Stimulated activated CD8-positive, alpha-beta memory T cell treated with anti-CD3 and anti-CD28 coated beads, Interleukin-15, amount 100 ng/mL, for 24 hours (primary cell): Measurements from ENCODE around the gene SKIC2.

Source experiments
- DNase-seq: peaks from one replicate; pipeline ENCODE4 v3.0.0-alpha.2; 2020; ENCODE audit warnings: low read depth

The SKIC2 gene

GRCh38 chr6:31945507-31946369, 13.2 kb upstream of the SKIC2 start, which contains the start of gene CFB:
TSS of gene CFB (plus strand) at chr6:31946095. CDS start at chr6:31946222, 127 bp downstream.
- DNase-seq, result no peak

DNA sequence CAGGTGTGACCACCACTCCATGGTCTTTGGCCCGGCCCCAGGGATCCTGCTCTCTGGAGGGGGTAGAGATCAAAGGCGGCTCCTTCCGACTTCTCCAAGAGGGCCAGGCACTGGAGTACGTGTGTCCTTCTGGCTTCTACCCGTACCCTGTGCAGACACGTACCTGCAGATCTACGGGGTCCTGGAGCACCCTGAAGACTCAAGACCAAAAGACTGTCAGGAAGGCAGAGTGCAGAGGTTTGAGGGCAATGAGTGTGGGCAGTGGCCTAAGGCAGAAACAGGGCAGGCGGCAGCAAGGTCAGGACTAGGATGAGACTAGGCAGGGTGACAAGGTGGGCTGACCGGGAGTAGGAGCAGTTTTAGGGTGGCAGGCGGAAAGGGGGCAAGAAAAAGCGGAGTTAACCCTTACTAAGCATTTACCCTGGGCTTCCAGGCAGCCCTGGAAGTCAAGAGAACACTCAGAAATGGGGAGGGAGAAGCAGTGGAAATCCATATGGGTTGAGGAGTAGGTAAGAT, 12.5 kb upstream of the SKIC2 start:
- DNase-seq, result no peak

DNA sequence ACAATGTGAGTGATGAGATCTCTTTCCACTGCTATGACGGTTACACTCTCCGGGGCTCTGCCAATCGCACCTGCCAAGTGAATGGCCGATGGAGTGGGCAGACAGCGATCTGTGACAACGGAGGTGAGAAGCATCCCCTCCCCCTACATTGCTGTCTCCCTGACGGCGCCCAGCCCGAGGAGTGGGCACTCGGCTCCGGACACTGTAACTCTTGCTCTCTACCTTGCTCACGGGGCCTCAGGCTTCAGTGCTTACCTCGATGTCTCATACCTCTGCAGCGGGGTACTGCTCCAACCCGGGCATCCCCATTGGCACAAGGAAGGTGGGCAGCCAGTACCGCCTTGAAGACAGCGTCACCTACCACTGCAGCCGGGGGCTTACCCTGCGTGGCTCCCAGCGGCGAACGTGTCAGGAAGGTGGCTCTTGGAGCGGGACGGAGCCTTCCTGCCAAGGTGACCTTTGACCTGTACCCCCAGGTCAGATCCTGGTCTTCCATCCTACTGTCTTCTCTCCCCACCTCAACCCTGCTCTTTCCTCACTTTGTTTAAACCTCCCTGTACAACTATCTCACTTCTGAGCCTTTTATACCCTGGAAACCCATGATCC, 11.8 kb upstream of the SKIC2 start:
- no peak for DNase-seq

DNA sequence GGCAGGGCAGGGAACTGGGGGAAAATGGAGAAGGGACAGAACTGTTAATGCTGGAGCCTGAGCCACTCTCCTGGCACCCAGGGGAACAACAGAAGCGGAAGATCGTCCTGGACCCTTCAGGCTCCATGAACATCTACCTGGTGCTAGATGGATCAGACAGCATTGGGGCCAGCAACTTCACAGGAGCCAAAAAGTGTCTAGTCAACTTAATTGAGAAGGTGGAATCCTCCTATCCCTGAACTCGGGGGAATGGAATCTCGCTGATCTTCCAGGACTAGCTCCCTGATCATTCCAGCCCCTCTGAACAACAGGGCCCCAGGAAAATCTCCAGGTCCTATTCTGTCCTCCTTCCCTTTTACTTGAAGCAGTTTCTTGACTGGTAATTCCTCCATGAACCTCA, 11.1 kb upstream of the SKIC2 start:
- no peak for DNase-seq

DNA sequence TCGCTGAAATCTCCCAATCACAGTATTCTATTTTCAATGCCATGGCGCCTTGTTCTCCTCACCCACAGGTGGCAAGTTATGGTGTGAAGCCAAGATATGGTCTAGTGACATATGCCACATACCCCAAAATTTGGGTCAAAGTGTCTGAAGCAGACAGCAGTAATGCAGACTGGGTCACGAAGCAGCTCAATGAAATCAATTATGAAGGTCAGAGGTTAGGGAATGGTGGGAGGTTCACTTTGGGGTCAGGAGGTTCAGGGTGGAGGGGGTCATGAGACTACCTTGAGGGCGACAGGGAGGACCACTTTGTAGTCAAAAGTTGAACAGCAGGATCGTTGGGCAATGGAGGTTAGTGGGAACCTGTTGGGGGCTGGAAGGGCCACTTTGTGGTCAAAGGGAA, 10.7 kb upstream of the SKIC2 start:
- no peak for DNase-seq

DNA sequence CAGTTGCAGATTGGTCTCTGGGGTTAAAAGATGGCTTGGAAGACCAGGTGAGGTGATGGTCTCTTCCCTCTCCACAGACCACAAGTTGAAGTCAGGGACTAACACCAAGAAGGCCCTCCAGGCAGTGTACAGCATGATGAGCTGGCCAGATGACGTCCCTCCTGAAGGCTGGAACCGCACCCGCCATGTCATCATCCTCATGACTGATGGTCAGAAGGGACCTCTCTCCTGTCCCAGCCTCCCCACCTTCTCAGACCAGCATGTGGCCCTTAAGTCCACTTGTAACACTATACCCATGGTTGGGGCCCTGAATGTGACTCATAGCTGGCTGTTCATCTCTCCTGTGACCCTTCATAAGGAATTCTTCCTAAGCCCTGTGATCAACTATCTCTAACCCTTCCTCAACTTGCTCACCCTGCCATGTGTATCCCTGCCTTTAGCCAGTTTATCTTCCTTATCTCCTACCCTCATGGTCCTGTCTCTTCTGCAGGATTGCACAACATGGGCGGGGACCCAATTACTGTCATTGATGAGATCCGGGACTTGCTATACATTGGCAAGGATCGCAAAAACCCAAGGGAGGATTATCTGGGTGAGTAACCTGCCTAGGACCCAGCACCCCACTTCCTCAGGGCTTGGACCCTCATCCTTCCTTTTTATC, 10.1 kb upstream of the SKIC2 start:
- no peak for DNase-seq

GRCh38 chr6:31949926-31950548, 8.9 kb upstream of the SKIC2 start:
- no peak for DNase-seq

DNA sequence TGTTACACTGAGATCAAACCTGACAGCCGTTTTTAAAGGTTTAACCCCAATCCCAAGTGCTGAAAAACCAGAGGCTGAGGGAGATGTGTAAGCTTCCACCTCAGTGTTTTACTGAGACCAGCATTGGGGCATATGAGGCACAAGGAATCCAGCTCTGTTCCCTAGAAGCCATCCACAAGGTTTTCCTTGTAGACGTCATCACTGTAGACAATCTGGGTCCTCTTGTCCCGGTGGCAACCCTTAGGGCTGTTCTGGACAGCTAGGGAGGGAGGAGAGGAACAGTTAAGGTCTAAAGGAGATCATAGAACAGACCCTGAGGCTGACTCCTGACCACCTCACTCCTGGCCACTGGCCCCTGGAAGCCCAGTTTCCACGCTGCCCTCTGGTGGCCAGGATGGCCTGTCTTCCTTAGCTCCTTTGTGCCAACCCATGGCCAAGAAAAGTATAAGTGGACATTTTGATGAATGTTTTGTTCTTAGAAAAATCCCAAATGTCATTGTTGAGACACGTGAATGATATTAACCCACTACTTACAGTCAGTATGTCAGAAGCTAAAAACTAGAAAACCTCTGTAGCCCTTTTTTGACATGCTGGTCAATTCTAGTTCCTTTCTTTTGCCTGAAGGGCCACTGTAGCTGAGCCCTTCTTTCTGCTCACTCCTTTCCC, 6.7 kb upstream of the SKIC2 start:
- no peak for DNase-seq

- no peak for DNase-seq
These were observed 6.1 kb upstream of the SKIC2 start for GRCh38 chr6:31952890-31953289.

DNA sequence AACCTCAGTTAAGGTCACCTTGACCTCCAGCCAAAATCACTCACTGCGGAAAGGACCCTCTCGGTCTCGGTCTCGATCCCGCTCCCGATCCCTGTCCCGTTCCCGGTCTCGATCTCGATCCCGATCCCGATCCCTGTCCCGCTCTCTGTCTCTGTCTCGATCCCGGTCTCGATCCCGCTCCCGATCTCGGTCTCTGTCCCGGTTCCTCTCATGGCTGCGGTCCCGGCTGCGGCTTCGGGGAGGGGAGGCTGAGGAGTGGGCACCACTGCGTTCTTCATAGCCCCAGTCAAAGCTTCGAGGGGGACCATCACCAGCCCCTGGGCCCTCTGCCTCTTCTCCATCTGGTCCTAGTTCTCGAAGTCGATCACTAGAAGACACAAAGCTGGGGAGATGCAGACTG, 4.5 kb upstream of the SKIC2 start:
- no peak for DNase-seq

DNA sequence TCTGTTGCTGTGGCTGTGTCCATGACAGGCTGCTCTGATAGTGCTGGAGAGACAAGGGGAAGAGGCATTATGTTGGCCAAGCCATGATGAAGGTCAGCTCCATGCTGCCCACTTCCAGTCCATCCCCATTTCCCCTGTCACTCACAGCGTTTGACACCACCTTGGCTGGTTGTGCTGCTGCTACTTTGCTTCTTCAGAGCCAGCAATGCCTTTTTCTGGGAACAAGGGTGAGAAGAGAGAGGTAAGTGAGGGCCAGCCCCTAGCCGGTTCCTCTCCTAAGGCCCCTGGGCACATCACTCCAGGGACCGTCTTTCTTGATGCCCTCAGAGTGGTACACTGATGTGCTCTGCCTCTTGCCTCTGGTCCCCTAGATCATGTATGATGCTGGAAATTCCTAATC, 2.2 kb upstream of the SKIC2 start:
- no peak for DNase-seq

GRCh38 chr6:31958412-31958740, 599 bp upstream of the SKIC2 start:
- no peak for DNase-seq

- DNase-seq, result no peak
These were observed 2.6 kb downstream of the SKIC2 start for GRCh38 chr6:31961616-31962015.

- DNase-seq, result no peak
These were observed 4.9 kb downstream of the SKIC2 start for GRCh38 chr6:31963921-31964320.

DNA sequence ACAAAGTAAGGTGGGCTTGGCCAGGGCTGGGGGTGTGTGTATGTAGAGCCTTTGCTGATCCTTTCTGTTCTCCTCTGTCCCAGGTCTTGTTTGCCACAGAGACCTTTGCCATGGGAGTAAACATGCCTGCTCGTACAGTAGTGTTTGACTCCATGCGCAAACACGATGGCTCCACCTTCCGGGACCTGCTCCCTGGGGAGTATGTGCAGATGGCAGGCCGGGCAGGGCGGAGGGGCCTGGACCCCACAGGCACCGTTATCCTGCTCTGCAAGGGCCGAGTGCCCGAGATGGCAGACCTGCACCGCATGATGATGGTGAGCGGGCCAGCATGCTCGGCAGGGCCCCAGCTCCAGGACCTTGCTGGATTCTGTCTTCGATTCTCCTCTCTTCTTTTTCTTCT, 6.7 kb downstream of the SKIC2 start:
- no peak for DNase-seq

GRCh38 chr6:31966506-31966905, 7.5 kb downstream of the SKIC2 start:
- DNase-seq, result no peak

DNA sequence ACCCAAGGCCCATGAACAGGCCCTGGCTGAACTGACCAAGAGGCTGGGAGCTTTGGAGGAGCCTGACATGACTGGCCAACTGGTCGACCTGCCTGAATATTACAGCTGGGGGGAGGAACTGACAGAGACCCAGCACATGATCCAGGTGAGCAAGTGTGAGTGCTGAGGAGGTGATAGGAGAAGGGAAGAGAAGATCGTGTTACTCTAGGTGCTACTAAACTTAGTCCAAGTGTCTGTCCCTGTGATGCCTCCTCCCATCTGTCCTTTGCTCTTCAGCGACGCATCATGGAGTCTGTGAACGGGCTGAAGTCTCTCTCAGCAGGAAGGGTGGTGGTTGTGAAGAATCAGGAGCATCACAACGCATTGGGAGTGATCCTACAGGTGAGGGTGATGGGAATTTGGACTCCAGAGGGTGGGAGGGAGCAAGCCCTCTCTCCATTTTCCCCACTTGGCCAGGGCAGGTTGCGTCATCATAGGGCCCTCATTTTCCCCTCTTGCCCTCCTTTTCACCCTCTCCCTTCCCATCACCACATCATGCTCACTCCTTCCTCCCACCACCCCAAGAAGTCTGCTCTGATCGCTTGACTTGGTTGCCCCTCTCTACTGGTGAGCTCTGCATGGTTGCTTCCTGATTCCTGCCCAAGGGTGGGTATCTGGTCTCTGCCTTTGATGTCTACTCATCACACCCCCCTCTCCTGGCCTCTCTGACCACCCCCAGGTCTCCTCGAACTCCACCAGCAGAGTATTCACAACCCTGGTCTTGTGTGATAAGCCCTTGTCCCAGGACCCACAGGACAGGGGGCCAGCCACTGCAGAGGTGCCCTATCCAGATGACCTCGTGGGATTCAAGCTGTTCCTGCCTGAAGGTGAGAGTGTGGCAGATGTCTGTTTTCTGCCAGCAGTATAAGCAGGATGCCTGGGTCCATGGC, 8.3 kb downstream of the SKIC2 start:
- no peak for DNase-seq

- no peak for DNase-seq
These were observed 8.9 kb downstream of the SKIC2 start for GRCh38 chr6:31967926-31968320.

- DNase-seq, result no peak
These were observed 9.4 kb downstream of the SKIC2 start for GRCh38 chr6:31968326-31968725.

GRCh38 chr6:31968791-31969711, 10.1 kb downstream of the SKIC2 start:
- DNase-seq, result no peak
